GM21367 (cell line): Measurements from ENCODE around the gene ZNF14.
"Not testable (repeated sequence)": the region's sequence is repeated elsewhere in the genome, so short reads cannot be mapped to it uniquely, and the experiment has no call there.

Source experiments
- ATAC-seq: cut with Tn5 transposase; IDR thresholded peaks from one replicate; pipeline ENCODE4 v1.9.1; 2021; ENCODE audit not compliant: unreplicated experiment

Gene ZNF14

GRCh38 chr19:19696386-19696785 is 36.5 kb downstream of the ZNF14 start:
- ATAC-seq = no peak

GRCh38 chr19:19691683-19692082 is 41.2 kb downstream of the ZNF14 start:
- ATAC-seq = no peak

- ATAC-seq = not testable (repeated sequence)
Observed at GRCh38 chr19:19689023-19689422, 43.9 kb downstream of the ZNF14 start.

- no peak for ATAC-seq
Observed at GRCh38 chr19:19687090-19687489, 45.8 kb downstream of the ZNF14 start.

- no peak for ATAC-seq
Observed at GRCh38 chr19:19686580-19686979, 46.3 kb downstream of the ZNF14 start.

GRCh38 chr19:19686119-19686518 is 46.8 kb downstream of the ZNF14 start:
- not testable (repeated sequence) for ATAC-seq

- ATAC-seq = no peak
Observed at GRCh38 chr19:19679176-19680073, 53.5 kb downstream of the ZNF14 start.

- ATAC-seq = no peak
Observed at GRCh38 chr19:19677579-19677978, 55.3 kb downstream of the ZNF14 start.

GRCh38 chr19:19674315-19674714 is 58.6 kb downstream of the ZNF14 start:
- no peak for ATAC-seq

- no peak for ATAC-seq
Observed at GRCh38 chr19:19672816-19673215, 60.1 kb downstream of the ZNF14 start.

- ATAC-seq = no peak
Observed at GRCh38 chr19:19670070-19670551, 62.8 kb downstream of the ZNF14 start.

GRCh38 chr19:19668230-19669012 is 64.5 kb downstream of the ZNF14 start, which contains the start of gene ZNF101:
Gene ZNF101, plus strand, starts transcription at chr19:19668839. Its CDS starts 125 bp downstream, at chr19:19668964.
- peak; percentile 54 for ATAC-seq

- ATAC-seq = not testable (repeated sequence)
Observed at GRCh38 chr19:19665420-19665948, 67.4 kb downstream of the ZNF14 start.

- peak; percentile 46 for ATAC-seq
Observed at GRCh38 chr19:19663256-19664120, 69.4 kb downstream of the ZNF14 start, which contains the start of gene ATP13A1. Gene ATP13A1, minus strand, starts transcription at chr19:19663676. Its CDS starts 10 bp downstream, at chr19:19663666.

GRCh38 chr19:19662871-19663255 is 70.0 kb downstream of the ZNF14 start:
- ATAC-seq = no peak

GRCh38 chr19:19662344-19662743 is 70.6 kb downstream of the ZNF14 start:
- ATAC-seq = no peak

- ATAC-seq = peak; percentile 38
Observed at GRCh38 chr19:19661675-19662251, 71.1 kb downstream of the ZNF14 start.

- ATAC-seq = no peak
Observed at GRCh38 chr19:19661141-19661674, 71.7 kb downstream of the ZNF14 start.
